Measurements from ENCODE around the gene ZNF483.

DNA sequence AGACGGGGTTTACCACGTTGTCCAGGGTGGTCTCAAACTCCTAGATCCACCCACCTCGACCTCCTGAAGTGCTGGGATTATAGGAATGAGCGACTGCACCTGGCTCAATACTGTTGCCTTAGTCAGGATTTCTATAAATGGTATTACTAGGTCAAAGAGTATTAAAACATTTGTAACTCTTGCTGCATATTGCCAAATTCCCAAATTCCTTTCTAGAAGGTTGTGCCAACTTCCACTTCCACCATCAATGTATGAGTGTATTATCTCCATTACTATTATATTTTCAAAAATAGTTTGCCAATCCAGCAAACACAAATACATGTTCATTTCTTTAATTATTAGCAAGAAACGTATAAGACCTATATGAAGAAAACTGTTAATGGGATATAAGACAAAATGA lies 63.9 kb downstream of the ZNF483 start:
- TF ChIP-seq, protein P1, sequence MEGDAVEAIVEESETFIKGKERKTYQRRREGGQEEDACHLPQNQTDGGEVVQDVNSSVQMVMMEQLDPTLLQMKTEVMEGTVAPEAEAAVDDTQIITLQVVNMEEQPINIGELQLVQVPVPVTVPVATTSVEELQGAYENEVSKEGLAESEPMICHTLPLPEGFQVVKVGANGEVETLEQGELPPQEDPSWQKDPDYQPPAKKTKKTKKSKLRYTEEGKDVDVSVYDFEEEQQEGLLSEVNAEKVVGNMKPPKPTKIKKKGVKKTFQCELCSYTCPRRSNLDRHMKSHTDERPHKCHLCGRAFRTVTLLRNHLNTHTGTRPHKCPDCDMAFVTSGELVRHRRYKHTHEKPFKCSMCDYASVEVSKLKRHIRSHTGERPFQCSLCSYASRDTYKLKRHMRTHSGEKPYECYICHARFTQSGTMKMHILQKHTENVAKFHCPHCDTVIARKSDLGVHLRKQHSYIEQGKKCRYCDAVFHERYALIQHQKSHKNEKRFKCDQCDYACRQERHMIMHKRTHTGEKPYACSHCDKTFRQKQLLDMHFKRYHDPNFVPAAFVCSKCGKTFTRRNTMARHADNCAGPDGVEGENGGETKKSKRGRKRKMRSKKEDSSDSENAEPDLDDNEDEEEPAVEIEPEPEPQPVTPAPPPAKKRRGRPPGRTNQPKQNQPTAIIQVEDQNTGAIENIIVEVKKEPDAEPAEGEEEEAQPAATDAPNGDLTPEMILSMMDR (IDR thresholded peaks at IDR 0.05) = no peak
- TF ChIP-seq POLR2A (IDR thresholded peaks at IDR 0.05) = peak; percentile 21
